ENCODE results near the gene LGMN.
"Not testable (repeated sequence)": the region's sequence is repeated elsewhere in the genome, so short reads cannot be mapped to it uniquely, and the experiment has no call there.

LGMN gene

GRCh38 chr14:92692822-92693226 lies 55.6 kb downstream of the LGMN start:
- DNase-seq: no peak

GRCh38 chr14:92690171-92691011 lies 58.0 kb downstream of the LGMN start:
- DNase-seq: no peak

GRCh38 chr14:92688434-92689375 lies 59.7 kb downstream of the LGMN start:
- DNase-seq: no peak

- no peak for DNase-seq
Measured at GRCh38 chr14:92687681-92688433, 60.6 kb downstream of the LGMN start.

- DNase-seq: peak; percentile 35
Measured at GRCh38 chr14:92686900-92687427, 61.5 kb downstream of the LGMN start.

GRCh38 chr14:92686411-92686899 lies 62.0 kb downstream of the LGMN start:
- no peak for DNase-seq

GRCh38 chr14:92685784-92686355 lies 62.6 kb downstream of the LGMN start:
- DNase-seq: no peak

- DNase-seq: no peak
Measured at GRCh38 chr14:92684801-92685560, 63.4 kb downstream of the LGMN start.

GRCh38 chr14:92683041-92683440 lies 65.4 kb downstream of the LGMN start:
- DNase-seq: no peak

- peak; percentile 65 for DNase-seq
Measured at GRCh38 chr14:92680781-92681650, 67.4 kb downstream of the LGMN start.

- DNase-seq: not testable (repeated sequence)
Measured at GRCh38 chr14:92680330-92680729, 68.1 kb downstream of the LGMN start.

GRCh38 chr14:92679246-92679645 lies 69.2 kb downstream of the LGMN start:
- no peak for DNase-seq

- DNase-seq: no peak
Measured at GRCh38 chr14:92678766-92679165, 69.7 kb downstream of the LGMN start.

- no peak for DNase-seq
Measured at GRCh38 chr14:92677955-92678354, 70.5 kb downstream of the LGMN start.

- no peak for DNase-seq
Measured at GRCh38 chr14:92677087-92677668, 71.2 kb downstream of the LGMN start.

GRCh38 chr14:92676403-92677086 lies 71.9 kb downstream of the LGMN start:
- DNase-seq: no peak

GRCh38 chr14:92675976-92676375 lies 72.5 kb downstream of the LGMN start:
- no peak for DNase-seq

- no peak for DNase-seq
Measured at GRCh38 chr14:92675421-92675820, 73.0 kb downstream of the LGMN start.

GRCh38 chr14:92673601-92674150 lies 74.8 kb downstream of the LGMN start:
- DNase-seq: no peak

All from effector CD8-positive, alpha-beta T cell (primary cell).